Measurements from ENCODE around the gene FOXC2.

The FOXC2 gene

GRCh38 chr16:86520317-86521210 is 46.1 kb upstream of the FOXC2 start:
- Histone ChIP-seq H3K4me3 (no peak overlapping the region), H3K27ac (no peak overlapping the region), H3K4me1 (peaks cover 0 to 17% (median 10%) of the 10 kb centered on the region in 4 donors), H3K9me3 (no peaks in the 10 kb centered on the region), H3K36me3 (no peaks in the 10 kb centered on the region), H3K27me3 (peaks cover 0 to 80% of the 10 kb centered on the region in 2 donors)
- intact Hi-C loops (cut with DNase I; ENCODE audit: low total_unique reads) = loop anchor here (1.0 kb wide), 1 partner anchor 448 kb away; no protein-coding TSS in a partner anchor
- TF ChIP-seq CTCF (IDR thresholded peaks at IDR 0.05) = no peak
- DNase-seq = no peak

DNA sequence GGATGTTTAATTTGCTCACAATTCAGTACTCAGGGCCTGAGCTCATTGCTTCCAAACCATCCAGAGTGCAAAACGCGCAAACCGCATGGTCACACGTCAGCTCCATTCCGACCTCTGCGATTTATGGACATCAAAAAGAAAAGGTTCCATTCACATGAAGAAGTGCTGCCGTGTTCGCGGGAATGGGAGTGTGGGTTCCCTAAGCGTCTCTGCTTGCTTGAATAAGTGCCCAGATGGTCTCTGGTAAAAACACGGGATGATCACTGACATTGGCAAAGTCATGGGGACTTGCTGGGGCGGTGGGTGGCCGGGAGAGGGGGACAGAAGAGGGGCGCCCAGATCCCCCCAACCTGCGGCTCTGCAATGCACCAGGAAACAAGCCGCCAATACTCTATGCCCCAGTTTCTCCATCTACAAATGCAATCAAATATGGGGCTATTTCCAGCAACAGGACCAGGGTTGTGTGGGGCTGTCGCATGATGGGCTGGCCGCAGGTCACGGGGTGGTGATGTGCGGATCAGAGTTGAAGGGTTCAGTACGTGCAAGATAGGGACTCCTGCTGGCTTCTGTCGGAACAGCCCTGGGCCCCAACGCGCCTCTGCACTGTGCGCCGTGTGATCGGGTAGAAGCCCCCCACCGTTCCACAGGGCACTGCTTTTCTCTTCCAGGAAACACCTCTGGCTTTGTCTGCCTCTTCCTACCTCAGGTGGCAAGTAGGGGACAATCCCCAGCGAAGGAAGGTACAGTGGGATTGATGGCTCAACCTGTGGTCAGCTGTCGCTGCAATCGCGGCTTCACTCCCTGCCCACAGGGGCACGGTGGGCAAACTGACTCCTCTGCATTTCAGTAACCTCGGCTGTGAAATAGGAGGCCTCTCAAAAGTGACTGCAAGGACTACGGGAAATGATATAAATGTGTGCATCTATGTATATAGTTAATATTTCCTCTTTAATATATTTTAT is 45.1 kb upstream of the FOXC2 start:
- intact Hi-C loops (cut with DNase I; ENCODE audit: low total_unique reads) = no loop called here
- peaks cover 0 to 71% of the 10 kb centered on the region in 2 donors for H3K27me3 ChIP-seq

GRCh38 chr16:86522634-86523033 is 44.0 kb upstream of the FOXC2 start:
- peaks cover 0 to 5% (median 0%) of the 10 kb centered on the region in 3 donors for H3K9me3 ChIP-seq
- TF ChIP-seq CTCF (IDR thresholded peaks at IDR 0.05) = no peak
- H3K4me1 ChIP-seq = peaks cover 0 to 11% (median 4%) of the 10 kb centered on the region in 4 donors
- intact Hi-C loops (cut with DNase I; ENCODE audit: low total_unique reads) = no loop called here
- H3K4me3 ChIP-seq = no peak overlapping the region
- H3K27me3 ChIP-seq = peaks cover 0 to 60% of the 10 kb centered on the region in 2 donors
- no peak for DNase-seq
- H3K27ac ChIP-seq = no peak overlapping the region
- H3K36me3 ChIP-seq = no peaks in the 10 kb centered on the region

More for the DNA sequence above, 45.1 kb upstream of the FOXC2 start:
- H3K36me3 ChIP-seq = no peaks in the 10 kb centered on the region
- peaks cover 0 to 3% (median 0%) of the 10 kb centered on the region in 3 donors for H3K9me3 ChIP-seq
- no peak overlapping the region for H3K27ac ChIP-seq
- TF ChIP-seq CTCF (IDR thresholded peaks at IDR 0.05) = no peak
- H3K4me1 ChIP-seq = peaks cover 0 to 11% (median 4%) of the 10 kb centered on the region in 4 donors
- H3K4me3 ChIP-seq = no peak overlapping the region
- no peak for DNase-seq

GRCh38 chr16:86523166-86523740 is 43.4 kb upstream of the FOXC2 start:
- intact Hi-C loops (cut with DNase I; ENCODE audit: low total_unique reads) = no loop called here
- Histone ChIP-seq H3K4me1 (peaks cover 0 to 11% (median 4%) of the 10 kb centered on the region in 4 donors), H3K9me3 (peaks cover 0 to 5% (median 0%) of the 10 kb centered on the region in 3 donors), H3K36me3 (no peaks in the 10 kb centered on the region), H3K4me3 (no peak overlapping the region), H3K27me3 (peaks cover 0 to 53% of the 10 kb centered on the region in 2 donors), H3K27ac (no peak overlapping the region)
- no peak for DNase-seq
- no peak for TF ChIP-seq CTCF (IDR thresholded peaks at IDR 0.05)

- Histone ChIP-seq H3K27me3 (peaks cover 0 to 46% of the 10 kb centered on the region in 2 donors), H3K4me3 (no peak overlapping the region), H3K4me1 (peaks cover 0 to 11% (median 4%) of the 10 kb centered on the region in 4 donors), H3K27ac (no peak overlapping the region), H3K9me3 (peaks cover 0 to 5% (median 0%) of the 10 kb centered on the region in 3 donors), H3K36me3 (no peaks in the 10 kb centered on the region)
- no peak for TF ChIP-seq CTCF (IDR thresholded peaks at IDR 0.05)
- no peak for DNase-seq
- intact Hi-C loops (cut with DNase I; ENCODE audit: low total_unique reads) = no loop called here
Measured at GRCh38 chr16:86524029-86524428, 42.6 kb upstream of the FOXC2 start.

All from tibial artery (tissue), 4 donors.